Measurements from ENCODE around the gene TENT4B.

TENT4B gene

DNA sequence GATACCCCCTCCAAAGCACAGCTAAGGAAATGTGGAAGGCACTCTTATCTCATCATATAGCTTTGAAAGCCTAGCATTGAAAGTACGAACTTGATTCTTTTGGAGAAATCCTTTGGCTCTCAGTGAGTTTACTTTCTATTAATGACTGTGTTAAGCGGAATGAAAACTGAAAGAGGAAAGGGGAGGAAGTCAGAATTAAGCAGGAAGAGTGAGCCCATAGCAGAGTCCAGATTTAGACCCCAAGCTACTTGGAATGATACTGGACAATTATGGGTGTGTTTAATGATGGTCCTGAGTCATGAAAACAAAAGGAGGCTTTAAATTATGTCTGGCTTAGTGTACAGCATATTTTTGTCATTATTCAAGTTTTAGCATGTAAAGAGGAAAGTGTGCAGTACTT, 42.2 kb downstream of the TENT4B start:
- H3K4me3 ChIP-seq (ENCODE audit: low read length), result no peak overlapping the region

DNA sequence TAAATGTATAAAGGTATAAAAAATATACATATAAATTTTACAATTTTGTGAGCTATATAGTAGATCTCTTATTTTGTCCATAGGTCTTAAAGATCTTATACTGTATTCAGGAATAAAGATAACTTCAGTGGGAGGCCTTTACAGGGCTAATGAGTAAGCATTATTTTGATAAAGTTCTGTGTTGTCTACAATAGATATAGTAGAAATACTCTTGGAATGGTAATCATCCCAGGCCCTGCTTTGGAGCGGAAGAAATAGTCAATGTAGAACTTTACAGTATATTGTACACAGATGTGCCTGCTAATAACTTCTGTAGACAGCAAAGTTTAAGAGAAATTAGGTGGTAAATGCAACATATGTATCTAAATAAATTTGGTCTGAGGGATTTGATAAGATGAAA, 42.6 kb downstream of the TENT4B start:
- DNase-seq (ENCODE audit: low read depth), result no peak
- no peak for TF ChIP-seq CTCF (conservative IDR thresholded peaks at IDR 0.05; ENCODE audit: low read depth, low read length)
- H3K4me3 ChIP-seq (ENCODE audit: low read length), result no peak overlapping the region

More for the DNA sequence above, 42.2 kb downstream of the TENT4B start:
- no peak for DNase-seq (ENCODE audit: low read depth)
- TF ChIP-seq CTCF (conservative IDR thresholded peaks at IDR 0.05; ENCODE audit: low read depth, low read length), result no peak

GRCh38 chr16:50197582-50197981, 44.5 kb downstream of the TENT4B start:
- no peak overlapping the region for H3K4me3 ChIP-seq (ENCODE audit: low read length)
- no peak for TF ChIP-seq CTCF (conservative IDR thresholded peaks at IDR 0.05; ENCODE audit: low read depth, low read length)
- DNase-seq (ENCODE audit: low read depth), result no peak

DNA sequence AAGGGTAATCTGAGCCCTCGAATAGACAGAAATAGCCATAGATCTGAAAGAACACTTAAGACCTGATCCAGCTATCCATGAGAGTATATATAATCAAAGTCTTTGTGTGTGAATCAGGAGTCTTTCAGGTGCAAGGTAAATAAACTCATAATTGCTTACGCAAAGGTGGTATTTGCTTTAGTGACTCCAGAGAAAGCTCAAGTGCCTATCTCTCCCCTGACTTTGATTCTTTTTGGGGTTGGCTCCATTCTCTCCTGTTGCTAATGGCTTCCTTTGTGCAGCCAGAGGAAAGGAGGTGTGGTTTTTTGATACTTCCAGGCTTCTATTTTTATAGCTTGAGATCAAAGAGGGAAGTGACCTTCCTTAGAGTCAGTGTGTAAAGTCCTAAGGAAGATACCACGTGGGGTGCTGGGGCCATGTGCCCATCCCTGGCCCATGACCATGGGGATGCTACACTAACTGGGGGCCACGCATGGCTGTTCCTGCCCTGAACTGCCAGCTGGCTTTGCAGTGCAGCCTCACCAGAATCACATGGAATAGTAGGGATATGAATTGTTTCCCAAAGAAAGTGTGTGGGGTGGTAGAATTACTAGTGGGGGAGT, 45.8 kb downstream of the TENT4B start:
- no peak overlapping the region for H3K4me3 ChIP-seq (ENCODE audit: low read length)
- no peak for TF ChIP-seq CTCF (conservative IDR thresholded peaks at IDR 0.05; ENCODE audit: low read depth, low read length)
- no peak for DNase-seq (ENCODE audit: low read depth)

GRCh38 chr16:50201787-50202186, 48.7 kb downstream of the TENT4B start:
- no peak for TF ChIP-seq CTCF (conservative IDR thresholded peaks at IDR 0.05; ENCODE audit: low read depth, low read length)
- no peak overlapping the region for H3K4me3 ChIP-seq (ENCODE audit: low read length)
- no peak for DNase-seq (ENCODE audit: low read depth)

DNA sequence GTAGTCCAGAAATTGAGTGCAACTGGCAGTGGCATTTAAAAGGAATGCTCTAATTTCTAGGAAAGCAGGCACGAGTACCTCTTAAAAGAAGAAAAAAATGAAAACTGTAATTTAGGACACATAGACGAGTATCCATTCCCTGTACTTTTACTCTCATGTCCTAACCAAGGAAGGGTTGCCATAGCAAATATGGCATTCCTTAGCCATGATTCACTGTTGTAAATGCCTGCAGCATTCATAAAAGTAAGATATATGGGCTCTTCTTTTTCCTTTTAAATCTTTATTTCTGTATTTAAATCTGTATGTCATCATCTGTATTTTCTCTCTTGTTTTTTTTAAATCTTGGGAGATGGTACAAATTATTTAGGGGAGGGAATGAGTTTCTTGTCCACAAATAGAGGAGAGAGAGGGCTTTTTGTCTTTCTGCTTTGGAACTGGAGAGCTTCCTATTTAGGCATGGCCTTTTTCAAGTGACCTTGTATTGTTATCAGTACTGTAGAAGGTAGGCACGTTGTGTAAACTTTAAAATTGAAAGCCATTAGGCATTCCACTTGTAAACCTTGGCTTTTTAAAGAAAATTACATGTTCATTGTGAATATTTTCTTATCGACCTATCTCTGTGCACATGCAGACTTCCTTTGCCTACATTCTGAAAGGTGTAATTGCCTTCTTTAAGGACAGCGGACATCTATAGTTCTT, 50.0 kb downstream of the TENT4B start:
- H3K4me3 ChIP-seq (ENCODE audit: low read length), result no peak overlapping the region
- DNase-seq (ENCODE audit: low read depth), result peak; percentile 70
- TF ChIP-seq CTCF (conservative IDR thresholded peaks at IDR 0.05; ENCODE audit: low read depth, low read length), result no peak

GRCh38 chr16:50203681-50204080, 50.6 kb downstream of the TENT4B start:
- no peak overlapping the region for H3K4me3 ChIP-seq (ENCODE audit: low read length)
- TF ChIP-seq CTCF (conservative IDR thresholded peaks at IDR 0.05; ENCODE audit: low read depth, low read length), result no peak
- no peak for DNase-seq (ENCODE audit: low read depth)

All from retinal pigment epithelial cell (primary cell).